Endometrium (tissue), 2 donors: ENCODE data around the gene NOL4L.

Experiments used
- FAIRE-seq: peaks from 2 replicates; lab custom pipeline; 2012; peaks lifted over from hg19 to GRCh38; lab: Jason Lieb, UNC
- donor health status: control.
- donor health status: control.

Gene NOL4L

DNA sequence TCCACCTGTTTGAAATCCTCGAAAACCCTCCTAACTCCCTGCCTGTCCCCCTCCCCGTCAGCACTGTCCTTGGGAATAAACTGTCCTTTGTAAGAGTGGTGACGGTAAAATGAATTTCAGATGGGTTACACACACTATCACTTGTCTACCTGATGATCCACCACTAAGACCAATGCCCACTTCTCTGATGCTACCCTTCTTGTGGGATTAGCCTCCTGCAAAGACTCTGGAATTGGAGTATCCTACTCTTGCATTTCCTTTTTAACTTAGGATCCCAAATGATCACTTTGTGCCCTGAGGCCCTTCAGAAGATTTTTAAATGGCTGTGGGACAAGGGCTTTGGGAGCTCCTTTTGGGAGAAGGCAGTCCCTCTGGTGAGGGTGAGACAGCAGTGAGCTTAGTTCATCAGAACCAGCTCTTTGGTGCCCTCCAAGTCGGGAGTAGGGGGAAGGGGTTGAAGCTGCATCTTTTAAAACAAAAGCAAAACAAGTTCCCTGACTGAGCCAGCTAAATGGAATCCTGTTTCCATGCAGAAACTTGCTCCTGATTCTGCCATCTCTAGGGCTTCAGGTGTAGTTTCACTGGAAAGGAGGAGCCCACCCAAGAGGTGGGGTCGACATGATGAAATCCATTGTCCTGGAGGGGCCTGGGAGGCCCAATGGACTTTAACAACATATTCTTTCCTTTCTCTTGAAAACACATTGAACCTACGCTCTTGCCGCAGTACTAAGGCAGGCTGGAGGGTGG, 140.5 kb downstream of the NOL4L start:
- no peak for FAIRE-seq

DNA sequence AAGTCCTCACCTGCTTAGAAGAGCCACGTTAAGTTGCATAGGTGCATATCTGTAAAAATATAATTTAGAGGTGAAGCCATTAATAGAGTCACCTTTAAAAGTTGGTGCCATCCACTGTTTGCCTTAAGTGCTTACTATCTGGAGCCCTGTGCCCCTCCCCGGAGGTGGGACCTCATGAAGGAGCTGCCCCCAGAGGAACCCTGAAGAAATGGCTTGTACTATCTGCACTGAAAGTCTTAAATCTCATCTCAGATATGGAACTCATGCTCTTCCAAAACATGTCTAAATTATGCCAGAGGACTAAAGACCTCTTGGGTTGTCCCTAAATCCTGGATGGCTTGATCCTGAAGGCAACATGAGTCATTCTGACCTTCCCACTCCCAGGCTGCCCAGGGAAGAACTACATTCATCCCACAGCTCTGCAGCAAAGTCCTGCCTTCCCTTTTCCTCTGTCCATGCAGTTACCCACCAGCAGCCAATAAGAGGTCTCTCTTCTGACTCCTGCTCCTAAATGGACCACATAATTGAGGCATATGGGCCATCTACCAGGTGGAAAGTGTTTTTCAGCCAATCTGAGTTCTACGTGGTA, 141.7 kb downstream of the NOL4L start:
- FAIRE-seq, result no peak

DNA sequence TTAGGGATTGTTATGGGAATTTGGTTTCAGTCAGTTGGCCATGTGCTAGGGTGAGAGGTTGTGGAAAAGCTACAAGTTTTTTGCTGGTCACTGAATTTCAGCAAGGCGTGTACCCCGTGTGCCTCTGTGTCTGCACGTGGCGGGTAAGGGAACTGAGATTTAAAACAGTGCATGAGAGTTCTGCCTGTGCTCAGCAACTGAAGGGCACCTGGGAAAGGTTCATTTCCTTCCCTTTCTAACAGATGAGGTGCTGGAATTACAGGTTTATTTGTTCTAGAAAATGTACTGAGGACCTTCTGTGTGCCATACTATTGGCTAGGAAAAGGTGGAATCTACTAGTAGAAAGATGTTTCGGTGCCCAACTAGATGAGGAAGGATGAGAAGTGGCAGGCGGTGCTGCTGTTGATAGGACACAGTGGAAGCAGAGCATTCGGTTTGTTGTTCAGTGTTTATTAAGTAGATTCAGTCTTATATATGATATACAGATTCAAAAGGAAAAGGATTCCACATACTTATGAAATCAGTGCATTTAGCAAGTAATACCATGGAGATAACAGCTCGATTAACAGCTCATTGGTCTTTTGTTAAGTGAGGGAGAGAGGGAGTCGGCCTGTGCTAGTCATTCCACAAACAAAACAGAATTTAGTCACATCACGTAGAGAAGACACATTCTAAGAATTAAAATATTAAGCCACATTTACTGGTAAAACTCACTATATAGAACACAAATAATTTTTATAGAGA, 142.3 kb downstream of the NOL4L start:
- FAIRE-seq, result no peak

DNA sequence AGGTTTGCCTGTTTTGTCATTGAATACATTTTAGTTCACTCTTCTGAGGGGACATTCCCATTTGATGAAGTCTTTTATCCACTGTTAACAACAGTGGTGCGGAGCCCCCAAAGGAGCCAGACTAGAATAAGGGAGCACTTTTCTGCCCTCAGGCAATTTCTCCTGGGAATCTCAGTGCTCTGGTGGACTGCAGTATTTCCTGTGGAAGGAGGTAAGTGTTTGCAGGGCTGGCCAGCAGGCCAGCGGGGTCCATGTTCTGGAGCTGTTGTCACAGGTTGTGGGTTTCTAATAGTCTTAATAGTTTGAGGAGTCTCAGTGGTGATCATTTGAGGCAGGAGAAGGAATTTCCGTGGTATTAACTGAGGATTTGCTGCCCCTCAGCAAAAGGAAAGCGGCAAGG, 143.5 kb downstream of the NOL4L start:
- no peak for FAIRE-seq

DNA sequence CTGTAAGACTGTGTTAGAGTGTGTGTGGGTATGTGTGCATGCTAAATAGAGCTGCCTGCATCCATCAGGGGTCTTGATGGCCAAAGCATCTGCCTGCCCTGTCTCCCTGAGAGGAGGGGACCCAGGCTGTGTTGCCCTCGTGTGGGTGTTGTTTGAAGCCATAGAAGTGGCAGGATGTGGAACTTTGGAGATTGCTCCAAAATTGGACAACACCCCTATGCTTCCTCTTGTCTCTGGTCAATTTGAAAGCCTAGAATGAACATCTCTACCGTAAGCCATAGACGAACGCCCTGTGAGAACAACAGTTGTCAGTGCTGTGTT, 144.4 kb downstream of the NOL4L start:
- FAIRE-seq, result no peak

DNA sequence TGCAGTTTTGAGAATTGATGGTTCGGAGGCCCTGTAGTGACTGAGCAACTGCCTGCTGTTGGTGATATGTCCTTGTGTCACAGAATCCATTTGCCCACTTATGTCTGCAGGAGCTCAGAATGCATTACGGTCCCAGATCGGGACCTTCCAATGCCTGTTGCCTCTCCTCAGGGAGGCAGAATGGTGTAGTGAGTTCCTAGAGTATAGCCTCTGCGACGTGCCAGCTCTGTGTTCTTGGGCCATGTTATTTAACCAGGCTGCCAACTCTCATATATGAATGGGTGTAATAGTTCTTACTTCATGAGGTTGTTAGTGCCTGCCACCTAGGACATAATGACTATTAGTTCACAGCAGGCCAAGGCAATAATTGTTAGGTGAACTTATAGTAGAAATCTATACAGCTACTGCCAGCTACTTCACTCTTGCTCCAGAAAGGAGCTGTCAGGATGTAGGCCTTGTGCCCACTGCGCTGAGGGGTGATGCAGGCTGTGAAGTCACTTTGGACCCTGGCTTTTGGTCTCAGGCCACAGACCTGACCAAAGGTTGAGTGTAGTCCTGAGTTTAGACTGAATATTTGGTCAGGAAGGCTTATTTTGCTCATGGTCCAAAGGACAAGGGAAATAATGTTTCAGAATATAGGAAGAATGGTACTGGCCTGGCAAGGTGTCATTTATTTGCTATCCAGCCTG, 144.9 kb downstream of the NOL4L start:
- FAIRE-seq, result no peak

DNA sequence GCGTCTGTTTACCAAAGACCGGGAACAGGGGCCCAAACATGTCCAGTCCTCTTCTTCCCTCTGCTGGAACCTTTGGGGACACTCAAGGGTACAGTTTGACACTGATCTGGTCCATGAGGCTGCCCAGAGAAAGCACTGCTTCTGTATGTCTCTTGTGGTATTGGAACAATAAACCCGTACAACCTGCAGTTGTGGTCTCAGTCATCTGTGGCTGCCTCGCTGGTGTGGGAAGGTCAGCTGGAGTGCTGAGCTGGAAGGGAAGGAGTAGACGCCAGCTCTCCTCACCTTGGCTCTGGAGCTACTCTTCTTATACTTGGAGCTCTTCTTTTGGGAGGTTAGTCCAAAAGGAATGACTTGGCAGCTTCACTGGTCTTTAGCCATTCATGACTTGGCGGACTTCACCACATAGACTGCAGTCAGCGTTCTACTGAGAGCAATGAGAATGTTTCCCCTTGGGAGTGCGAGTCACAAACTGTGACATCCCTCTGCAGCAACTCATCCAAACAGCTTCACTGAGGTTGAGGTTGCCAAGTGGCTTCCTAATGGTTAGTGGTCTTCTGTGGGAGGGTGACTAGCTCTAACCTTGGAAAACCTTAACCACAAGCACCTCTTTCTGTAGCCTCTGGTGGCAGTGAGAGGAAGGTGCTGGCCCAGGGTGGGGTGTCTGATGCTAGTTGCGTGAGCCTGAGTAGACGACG, 145.9 kb downstream of the NOL4L start:
- no peak for FAIRE-seq

DNA sequence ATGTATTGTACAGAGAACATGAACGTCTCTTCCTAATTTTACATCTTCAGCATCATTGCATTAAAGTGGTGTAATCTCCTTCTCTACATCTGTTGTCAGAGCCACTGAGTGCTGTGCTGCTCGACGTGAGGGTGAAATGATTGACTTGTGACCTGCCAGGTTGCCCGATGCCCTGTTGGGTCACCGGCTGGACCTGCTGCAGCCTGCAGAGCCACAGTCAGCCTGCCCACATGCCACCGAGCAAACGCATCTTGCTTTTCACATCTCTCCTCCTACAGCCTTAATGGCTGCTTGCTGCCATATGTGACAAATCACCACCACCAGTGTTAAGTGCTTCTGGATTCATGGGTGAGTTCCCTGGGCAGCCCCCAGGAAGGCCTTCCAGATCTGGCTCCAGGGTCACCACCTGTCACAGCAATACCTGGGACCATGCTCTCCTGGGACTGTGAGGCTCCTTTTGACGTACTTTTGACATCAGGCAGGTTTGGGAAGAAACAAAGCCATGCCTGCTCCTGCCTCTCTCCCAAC, 146.7 kb downstream of the NOL4L start:
- FAIRE-seq, result no peak

DNA sequence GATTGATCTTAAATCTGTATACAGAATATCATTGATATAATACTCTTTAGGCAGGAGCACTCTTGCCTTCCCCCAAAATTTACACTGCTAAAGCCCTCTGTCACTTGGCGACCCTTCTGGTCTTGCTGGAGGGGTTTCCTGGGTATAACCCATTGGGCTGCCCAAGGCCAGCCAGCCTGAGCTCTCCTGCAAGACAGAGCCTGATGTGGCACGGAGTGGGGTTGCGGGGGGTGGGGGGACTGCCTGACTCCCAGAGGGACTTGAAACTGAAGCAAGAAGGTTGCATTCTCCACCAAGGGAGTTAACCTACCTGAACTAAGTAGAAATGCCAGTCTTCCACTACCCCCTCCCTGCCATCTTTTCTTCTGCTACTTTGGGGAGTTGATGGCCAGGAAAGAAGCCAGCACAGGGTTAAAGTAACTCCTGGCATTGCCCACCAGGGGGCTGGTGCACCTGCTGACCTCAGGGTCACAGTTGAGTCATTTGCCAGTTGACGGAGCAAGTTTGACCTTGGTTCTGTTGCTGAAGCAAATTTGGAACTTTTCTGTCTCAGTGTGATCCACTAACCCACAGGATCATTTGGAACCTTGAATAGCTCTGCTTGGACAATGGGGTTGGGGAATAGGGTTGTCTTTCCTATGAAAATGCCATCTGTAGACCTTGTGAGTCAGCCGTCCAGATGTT, 147.6 kb downstream of the NOL4L start:
- no peak for FAIRE-seq

DNA sequence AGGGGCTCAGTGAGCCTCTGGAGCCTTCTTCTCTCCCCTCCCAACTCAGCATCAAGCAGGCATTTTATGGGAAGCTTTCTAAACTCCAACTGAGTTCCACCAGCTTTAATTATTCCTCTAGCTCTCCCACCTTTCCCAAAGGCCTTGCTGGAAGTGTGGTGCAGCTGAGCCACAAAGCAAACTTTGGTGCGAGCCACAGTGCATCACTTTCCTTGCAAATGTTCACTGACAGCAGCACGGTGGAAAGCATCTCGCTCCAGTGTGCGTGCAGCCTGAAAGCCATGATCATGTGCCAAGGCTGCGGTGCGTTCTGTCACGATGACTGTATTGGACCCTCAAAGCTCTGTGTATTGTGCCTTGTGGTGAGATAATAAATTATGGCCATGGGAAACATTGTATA, 148.2 kb downstream of the NOL4L start:
- no peak for FAIRE-seq

DNA sequence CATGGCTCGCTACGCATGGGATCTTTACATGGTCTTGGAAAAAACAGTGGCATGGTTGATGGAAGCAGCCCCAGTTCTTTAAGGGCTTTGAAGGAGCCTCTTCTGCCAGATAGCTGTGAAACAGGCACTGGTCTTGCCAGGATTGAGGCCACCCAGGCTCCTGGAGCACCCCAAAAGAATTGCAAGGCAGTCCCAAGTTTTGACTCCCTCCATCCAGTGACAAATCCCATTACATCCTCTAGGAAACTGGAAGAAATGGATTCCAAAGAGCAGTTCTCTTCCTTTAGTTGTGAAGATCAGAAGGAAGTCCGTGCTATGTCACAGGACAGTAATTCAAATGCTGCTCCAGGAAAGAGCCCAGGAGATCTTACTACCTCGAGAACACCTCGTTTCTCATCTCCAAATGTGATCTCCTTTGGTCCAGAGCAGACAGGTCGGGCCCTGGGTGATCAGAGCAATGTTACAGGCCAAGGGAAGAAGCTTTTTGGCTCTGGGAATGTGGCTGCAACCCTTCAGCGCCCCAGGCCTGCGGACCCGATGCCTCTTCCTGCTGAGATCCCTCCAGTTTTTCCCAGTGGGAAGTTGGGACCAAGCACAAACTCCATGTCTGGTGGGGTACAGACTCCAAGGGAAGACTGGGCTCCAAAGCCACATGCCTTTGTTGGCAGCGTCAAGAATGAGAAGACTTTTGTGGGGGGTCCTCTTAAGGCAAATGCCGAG, 148.8 kb downstream of the NOL4L start:
- FAIRE-seq, result no peak

DNA sequence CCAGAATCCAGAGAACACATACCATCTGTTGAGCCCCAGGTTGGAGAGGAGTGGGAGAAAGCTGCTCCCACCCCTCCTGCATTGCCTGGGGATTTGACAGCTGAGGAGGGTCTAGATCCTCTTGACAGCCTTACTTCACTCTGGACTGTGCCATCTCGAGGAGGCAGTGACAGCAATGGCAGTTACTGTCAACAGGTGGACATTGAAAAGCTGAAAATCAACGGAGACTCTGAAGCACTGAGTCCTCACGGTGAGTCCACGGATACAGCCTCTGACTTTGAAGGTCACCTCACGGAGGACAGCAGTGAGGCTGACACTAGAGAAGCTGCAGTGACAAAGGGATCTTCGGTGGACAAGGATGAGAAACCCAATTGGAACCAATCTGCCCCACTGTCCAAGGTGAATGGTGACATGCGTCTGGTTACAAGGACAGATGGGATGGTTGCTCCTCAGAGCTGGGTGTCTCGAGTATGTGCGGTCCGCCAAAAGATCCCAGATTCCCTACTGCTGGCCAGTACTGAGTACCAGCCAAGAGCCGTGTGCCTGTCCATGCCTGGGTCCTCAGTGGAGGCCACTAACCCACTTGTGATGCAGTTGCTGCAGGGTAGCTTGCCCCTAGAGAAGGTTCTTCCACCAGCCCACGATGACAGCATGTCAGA, 149.6 kb downstream of the NOL4L start:
- no peak for FAIRE-seq

DNA sequence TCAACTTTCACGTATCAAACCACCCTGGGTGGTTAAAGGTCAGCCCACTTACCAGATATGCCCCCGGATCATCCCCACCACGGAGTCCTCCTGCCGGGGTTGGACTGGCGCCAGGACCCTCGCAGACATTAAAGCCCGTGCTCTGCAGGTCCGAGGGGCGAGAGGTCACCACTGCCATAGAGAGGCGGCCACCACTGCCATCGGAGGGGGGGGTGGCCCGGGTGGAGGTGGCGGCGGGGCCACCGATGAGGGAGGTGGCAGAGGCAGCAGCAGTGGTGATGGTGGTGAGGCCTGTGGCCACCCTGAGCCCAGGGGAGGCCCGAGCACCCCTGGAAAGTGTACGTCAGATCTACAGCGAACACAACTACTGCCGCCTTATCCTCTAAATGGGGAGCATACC, 150.7 kb downstream of the NOL4L start:
- FAIRE-seq, result no peak

DNA sequence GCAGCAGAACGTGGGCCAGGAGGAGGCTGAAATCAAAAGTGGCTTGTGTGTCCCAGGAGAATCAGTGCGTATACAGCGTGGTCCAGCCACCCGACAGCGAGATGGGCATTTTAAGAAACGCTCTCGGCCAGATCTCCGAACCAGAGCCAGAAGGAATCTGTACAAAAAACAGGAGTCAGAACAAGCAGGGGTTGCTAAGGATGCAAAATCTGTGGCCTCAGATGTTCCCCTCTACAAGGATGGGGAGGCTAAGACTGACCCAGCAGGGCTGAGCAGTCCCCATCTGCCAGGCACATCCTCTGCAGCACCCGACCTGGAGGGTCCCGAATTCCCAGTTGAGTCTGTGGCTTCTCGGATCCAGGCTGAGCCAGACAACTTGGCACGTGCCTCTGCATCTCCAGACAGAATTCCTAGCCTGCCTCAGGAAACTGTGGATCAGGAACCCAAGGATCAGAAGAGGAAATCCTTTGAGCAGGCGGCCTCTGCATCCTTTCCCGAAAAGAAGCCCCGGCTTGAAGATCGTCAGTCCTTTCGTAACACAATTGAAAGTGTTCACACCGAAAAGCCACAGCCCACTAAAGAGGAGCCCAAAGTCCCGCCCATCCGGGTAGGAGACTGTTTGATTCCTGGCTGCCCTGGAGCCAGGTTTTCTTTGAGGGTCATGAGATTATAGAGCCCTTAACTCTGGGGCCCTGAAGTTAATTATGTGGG, 151.7 kb downstream of the NOL4L start:
- FAIRE-seq, result no peak

DNA sequence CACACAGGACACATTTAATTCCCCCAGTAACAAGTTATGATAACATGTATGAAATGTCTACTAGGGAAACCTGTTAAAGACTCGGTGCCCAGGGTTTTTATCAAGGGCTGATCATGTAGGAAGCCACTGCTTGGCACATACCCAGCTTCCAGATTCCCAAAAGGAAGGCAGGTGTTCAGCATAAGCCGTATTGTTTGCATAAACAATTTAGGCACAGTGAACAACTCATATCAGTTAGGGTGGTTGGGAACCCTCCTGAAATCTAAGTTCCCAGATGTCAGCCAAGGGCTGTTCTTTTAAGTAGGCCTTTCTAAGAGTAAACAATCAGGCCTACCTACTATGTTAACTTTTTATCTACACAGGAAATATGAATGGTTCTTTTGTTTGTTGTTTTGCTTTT, 152.9 kb downstream of the NOL4L start:
- no peak for FAIRE-seq

DNA sequence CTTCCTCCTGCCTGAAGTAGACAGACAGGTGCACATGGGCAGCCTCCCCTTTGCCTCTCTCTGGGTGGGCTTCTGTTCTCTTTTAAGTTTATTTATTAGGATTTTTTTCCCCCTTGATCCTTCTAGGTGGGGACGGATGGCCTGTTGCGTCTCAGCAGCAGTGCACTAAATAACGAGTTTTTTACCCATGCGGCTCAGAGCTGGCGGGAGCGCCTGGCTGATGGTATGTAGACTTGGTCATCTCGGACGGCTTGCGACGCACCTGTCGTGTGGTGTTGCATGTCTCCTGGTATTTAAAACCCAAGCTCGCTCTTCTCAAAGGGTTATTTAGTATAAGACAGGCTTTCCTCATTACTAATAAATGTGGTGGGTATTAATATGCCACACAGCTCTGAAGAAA, 153.7 kb downstream of the NOL4L start:
- FAIRE-seq, result no peak

DNA sequence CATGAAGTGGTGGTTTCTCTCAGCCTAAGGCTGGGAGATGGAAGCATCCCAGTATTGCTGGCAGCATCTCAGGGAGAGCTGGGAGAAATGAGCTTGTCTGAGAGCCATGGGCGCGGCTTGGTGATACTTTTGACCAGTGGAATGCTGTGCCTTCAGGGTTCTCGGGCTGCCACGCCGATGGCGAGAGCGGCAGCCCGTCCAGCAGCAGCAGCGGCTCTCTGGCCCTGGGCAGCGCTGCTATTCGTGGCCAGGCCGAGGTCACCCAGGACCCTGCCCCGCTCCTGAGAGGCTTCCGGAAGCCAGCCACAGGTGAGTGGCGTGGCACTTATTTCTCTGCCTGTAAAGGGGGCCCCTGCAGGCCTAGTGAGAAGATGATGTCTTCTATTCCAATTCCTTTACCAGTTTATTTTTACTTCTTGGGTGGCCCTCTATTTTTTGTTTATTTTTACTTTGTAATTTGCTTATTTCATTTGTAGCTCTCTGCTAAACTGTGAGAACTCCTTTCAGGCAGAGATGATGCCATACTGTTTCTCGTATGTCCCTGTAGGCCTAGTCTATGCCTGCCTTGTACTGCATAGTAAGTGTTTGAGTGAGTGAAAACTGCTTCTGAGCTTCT, 155.3 kb downstream of the NOL4L start:
- FAIRE-seq, result no peak

DNA sequence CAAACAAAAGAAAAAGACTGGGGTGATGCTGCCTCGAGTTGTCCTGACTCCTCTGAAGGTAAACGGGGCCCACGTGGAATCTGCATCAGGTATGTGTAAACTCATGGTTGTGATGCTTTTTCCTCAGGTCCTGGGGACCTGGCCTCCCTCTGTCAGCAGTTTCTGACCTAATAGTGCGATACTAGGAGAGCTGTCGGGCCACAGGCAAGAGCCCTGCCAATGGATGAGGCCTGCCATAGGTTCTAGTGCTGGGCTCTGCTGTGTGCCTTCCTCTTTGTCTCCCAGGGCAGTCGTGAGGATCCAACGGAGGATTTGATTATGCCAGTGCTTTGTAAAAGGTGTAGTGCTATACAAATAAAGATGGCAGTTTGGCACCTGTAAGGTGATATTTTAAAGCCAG, 155.8 kb downstream of the NOL4L start:
- no peak for FAIRE-seq

DNA sequence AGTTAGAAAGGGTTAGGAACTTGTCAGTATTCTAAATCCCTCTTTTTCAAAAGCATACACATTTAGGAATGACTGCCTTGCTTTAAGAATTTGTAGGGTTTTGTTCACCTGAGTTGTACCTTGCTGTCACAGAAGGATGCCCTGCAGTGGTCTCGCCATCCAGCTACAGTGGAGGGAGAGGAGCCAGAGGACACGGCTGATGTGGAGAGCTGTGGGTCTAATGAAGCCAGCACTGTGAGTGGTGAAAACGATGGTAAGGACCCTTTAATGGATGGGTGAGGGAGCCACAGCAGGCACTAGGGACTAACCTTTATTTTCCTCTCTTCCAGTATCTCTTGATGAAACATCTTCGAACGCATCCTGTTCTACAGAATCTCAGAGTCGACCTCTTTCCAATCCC, 157.1 kb downstream of the NOL4L start:
- no peak for FAIRE-seq
